Activated CD8-positive, alpha-beta T cell treated with anti-CD3 and anti-CD28 coated beads, Interleukin-2, amount 10 ng/mL, durations not matched to agents 7 days and 5 days (primary cell): ENCODE results near the gene FRAS1. TPM values are rescaled to one million over a fixed set of nuclear protein-coding genes. Genes with fewer than 3 reads are reported as not detected.

ENCODE experiments used
- ATAC-seq: fragments of 150-1000 bp; cut with Tn5 transposase; one replicate; pipeline ENCODE4 v1.10.0; 2021; ENCODE audit warnings: moderate library complexity
- CTCF ChIA-PET: fragments of 350-600 bp; sonication (Branson Sonifier 250); formaldehyde crosslinking; loops from one replicate; lab custom pipeline; 2021; ENCODE audit warnings: antibody characterized with exemption; lab: Charles Lee
- POLR2A ChIA-PET: fragments of 350-600 bp; sonication (Branson Sonifier 250); formaldehyde crosslinking; loops from one replicate; lab custom pipeline; 2021; ENCODE audit warnings: antibody characterized with exemption; lab: Charles Lee
- DNase-seq: peaks from one replicate; pipeline ENCODE4 v3.0.0-alpha.2; 2020
- H3K27ac Mint-ChIP-seq: one replicate; pipeline ENCODE4 v1.8.0; 2021; ENCODE audit warnings: mild to moderate bottlenecking, mixed read lengths
- H3K27me3 Mint-ChIP-seq: one replicate; pipeline ENCODE4 v1.8.0; 2021; ENCODE audit warnings: low read depth, mixed read lengths
- H3K36me3 Mint-ChIP-seq: one replicate; pipeline ENCODE4 v1.8.0; 2021; ENCODE audit warnings: low read depth, mixed read lengths
- H3K4me1 Mint-ChIP-seq: one replicate; pipeline ENCODE4 v1.8.0; 2021; ENCODE audit warnings: low read depth, mixed read lengths
- H3K4me3 Mint-ChIP-seq: one replicate; pipeline ENCODE4 v1.8.0; 2021; ENCODE audit warnings: mild to moderate bottlenecking, mixed read lengths
- H3K9me3 Mint-ChIP-seq: one replicate; pipeline ENCODE4 v1.8.0; 2022; ENCODE audit warnings: mixed read lengths; ENCODE audit not compliant: insufficient read depth
- total RNA-seq, 2 experiments: library from RNA; stranded (reverse); gene quantifications; one replicate each; pipeline ENCODE4 v1.2.3, GENCODE V29; 2021

Gene FRAS1
- total RNA-seq, 2 experiments from 2014 or later: 0.08 TPM; not detected in 1

DNA sequence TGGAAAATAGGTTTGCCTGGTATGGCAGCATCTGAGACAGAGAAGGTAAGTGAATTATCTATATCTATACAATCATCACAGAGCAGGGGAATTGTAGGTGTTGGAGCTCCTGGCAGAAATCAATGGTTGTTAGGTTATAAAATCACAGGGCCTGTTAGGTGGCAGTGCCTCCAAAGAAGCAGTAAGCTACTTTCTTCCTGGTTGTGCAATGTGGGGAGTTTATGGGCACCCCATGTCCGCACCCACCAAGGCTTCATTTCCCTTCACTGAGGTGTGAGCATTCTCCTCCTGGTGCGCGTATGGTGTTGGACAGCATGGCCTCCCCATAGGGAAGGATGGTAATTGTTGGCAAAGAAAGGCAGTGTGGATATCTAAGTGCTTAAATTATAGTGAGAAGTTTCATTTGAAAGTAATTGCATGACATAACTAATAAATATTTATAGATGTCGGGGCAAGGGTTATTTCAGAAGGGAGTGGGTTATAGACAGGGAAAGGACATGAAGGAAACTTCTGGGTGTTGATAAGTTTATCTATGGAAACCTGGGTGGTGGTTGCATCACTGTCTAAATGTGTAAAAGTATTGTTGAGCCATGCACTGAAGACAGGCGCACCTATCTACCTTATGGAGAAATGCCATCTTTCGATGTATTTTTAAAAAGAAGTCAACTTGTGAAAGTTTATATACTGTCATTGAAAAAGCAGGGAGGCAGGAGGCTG, 153.7 kb downstream of the FRAS1 start:
- no peak for ATAC-seq
- ChIA-PET CTCF (no interaction called here), POLR2A (no interaction called here)
- no peak overlapping the region for H3K27ac Mint-ChIP-seq
- peaks cover 2% of the 10 kb centered on the region for H3K27me3 Mint-ChIP-seq
- no peak for DNase-seq
- H3K9me3 Mint-ChIP-seq: no peaks in the 10 kb centered on the region
- no peaks in the 10 kb centered on the region for H3K36me3 Mint-ChIP-seq
- no peaks in the 10 kb centered on the region for H3K4me1 Mint-ChIP-seq
- H3K4me3 Mint-ChIP-seq: no peak overlapping the region

DNA sequence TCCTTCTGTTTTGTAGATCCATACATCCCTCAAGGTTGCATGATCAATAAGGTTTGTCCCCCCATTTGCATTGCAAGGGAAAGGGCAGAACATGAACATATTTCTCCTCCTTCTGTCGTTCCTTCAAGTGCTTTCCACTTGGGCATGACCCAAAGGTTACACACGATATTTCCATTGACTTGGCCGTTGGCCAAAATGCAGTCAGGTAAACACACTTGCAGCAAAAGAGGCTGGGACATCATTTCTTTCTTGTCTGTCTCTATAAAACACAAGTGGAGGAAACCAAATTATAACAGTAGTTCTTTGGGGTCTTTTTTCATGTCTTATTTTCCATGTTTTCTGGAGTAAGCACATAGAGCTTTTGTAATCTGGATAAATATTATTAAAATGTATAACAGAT, 156.1 kb downstream of the FRAS1 start:
- Mint-ChIP-seq H3K36me3 (no peaks in the 10 kb centered on the region), H3K27me3 (peaks cover 4% of the 10 kb centered on the region), H3K27ac (no peak overlapping the region), H3K4me3 (no peak overlapping the region), H3K4me1 (no peaks in the 10 kb centered on the region), H3K9me3 (no peaks in the 10 kb centered on the region)
- ChIA-PET CTCF (no interaction called here), POLR2A (no interaction called here)
- DNase-seq (no peak), ATAC-seq (no peak)

DNA sequence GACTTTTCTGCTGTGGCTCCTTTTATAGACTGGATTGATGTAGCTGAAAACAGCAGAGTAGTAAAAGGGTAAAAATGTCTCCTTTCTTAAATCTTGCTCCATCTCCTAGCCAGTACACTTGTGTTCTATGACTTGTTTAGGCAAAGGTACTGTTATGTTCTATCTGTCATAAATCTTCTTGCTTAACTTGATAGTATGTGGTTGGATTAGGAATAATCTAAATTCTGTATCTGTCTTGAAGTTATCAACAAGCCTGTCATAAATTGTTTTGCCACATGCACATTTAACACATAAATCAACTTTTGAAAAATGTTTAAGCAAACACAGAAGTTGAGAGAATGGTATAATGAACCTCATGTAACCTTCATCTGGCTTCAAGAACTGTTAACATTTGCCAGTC, 157.0 kb downstream of the FRAS1 start:
- no peak for ATAC-seq
- ChIA-PET CTCF (no interaction called here), POLR2A (no interaction called here)
- Mint-ChIP-seq H3K4me3 (no peak overlapping the region), H3K27me3 (peaks cover 4% of the 10 kb centered on the region), H3K36me3 (no peaks in the 10 kb centered on the region), H3K9me3 (no peaks in the 10 kb centered on the region), H3K27ac (no peak overlapping the region), H3K4me1 (no peaks in the 10 kb centered on the region)
- no peak for DNase-seq

DNA sequence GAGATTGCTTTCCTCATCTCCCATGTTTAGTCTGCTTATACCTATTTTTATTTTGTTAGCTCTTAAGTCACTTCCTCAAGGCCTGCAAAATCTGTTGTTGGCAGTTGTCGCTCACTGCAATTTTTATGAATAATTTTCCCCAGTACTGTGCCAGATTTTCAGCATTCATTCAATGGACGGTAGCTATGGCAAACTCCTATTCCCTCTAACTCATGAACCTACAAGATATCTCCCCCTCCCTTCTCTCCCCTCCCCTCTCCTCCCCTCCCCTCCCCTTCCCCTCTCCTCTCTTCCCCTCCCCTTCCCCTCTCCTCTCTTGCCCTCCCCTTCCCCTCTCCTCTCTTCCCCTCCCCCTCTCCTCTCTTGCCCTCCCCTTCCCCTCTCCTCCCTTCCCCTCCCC, 160.4 kb downstream of the FRAS1 start:
- H3K4me3 Mint-ChIP-seq: no peak overlapping the region
- peaks cover 4% of the 10 kb centered on the region for H3K27me3 Mint-ChIP-seq
- no peaks in the 10 kb centered on the region for H3K4me1 Mint-ChIP-seq
- POLR2A ChIA-PET: no interaction called here
- H3K9me3 Mint-ChIP-seq: no peaks in the 10 kb centered on the region
- CTCF ChIA-PET: no interaction called here
- DNase-seq (no peak), ATAC-seq (no peak)
- no peaks in the 10 kb centered on the region for H3K36me3 Mint-ChIP-seq
- no peak overlapping the region for H3K27ac Mint-ChIP-seq

DNA sequence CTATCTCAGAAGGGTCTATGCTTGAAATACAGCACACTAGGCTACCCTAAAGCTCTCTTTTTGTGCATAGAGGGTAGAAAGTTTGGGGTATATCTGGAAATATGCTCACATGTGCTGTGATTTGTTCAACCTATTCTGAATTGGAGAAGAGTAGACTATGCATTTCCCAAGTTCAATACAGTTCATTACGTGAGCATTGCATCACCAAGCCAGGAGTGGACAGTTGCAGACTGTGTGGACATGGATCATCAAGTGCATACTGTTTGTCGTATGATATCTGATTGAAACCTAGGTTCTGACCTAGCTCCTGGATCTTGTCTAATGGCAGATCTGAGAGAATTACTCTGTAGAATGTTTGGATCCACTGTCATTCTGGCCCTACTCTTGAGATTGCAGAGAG, 161.1 kb downstream of the FRAS1 start:
- Mint-ChIP-seq H3K4me1 (no peaks in the 10 kb centered on the region), H3K36me3 (no peaks in the 10 kb centered on the region), H3K4me3 (no peak overlapping the region), H3K27ac (no peak overlapping the region), H3K9me3 (no peaks in the 10 kb centered on the region), H3K27me3 (peaks cover 4% of the 10 kb centered on the region)
- DNase-seq: no peak
- POLR2A ChIA-PET: no interaction called here
- ATAC-seq: no peak
- CTCF ChIA-PET: no interaction called here

DNA sequence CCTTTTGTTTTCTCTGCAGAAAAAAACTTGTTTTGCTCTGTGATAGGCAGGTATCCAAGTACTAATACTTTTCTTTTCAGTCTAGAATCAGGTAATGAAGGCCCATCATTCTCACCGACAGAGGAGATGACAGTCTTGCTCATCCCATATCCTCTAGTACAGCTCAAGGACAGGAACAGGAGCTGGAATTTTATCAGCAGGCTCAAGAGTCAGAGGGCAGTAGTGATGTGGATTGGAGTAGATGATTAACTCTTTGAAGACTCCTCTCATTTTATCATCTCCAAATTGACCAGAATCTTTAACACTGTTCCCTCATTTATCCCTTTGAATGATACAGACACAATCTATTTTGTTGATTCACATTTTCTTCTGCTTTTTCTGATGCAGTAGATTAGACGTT, 162.7 kb downstream of the FRAS1 start:
- DNase-seq (no peak), ATAC-seq (no peak)
- H3K4me1 Mint-ChIP-seq: no peaks in the 10 kb centered on the region
- no peaks in the 10 kb centered on the region for H3K36me3 Mint-ChIP-seq
- CTCF ChIA-PET: no interaction called here
- H3K27ac Mint-ChIP-seq: no peak overlapping the region
- no peak overlapping the region for H3K4me3 Mint-ChIP-seq
- no peaks in the 10 kb centered on the region for H3K9me3 Mint-ChIP-seq
- H3K27me3 Mint-ChIP-seq: peaks cover 6% of the 10 kb centered on the region
- POLR2A ChIA-PET: no interaction called here

- no peak overlapping the region for H3K27ac Mint-ChIP-seq
- peaks cover 6% of the 10 kb centered on the region for H3K27me3 Mint-ChIP-seq
- ChIA-PET POLR2A (no interaction called here), CTCF (no interaction called here)
- no peak for ATAC-seq
- no peak for DNase-seq
- H3K4me3 Mint-ChIP-seq: no peak overlapping the region
- no peaks in the 10 kb centered on the region for H3K4me1 Mint-ChIP-seq
- no peaks in the 10 kb centered on the region for H3K9me3 Mint-ChIP-seq
- H3K36me3 Mint-ChIP-seq: no peaks in the 10 kb centered on the region
Observed at GRCh38 chr4:78220283-78220682, 163.2 kb downstream of the FRAS1 start.

- no peaks in the 10 kb centered on the region for H3K36me3 Mint-ChIP-seq
- H3K9me3 Mint-ChIP-seq: peaks cover 5% of the 10 kb centered on the region
- H3K27me3 Mint-ChIP-seq: peaks cover 2% of the 10 kb centered on the region
- CTCF ChIA-PET: no interaction called here
- no peak overlapping the region for H3K27ac Mint-ChIP-seq
- H3K4me3 Mint-ChIP-seq: no peak overlapping the region
- ATAC-seq (no peak), DNase-seq (no peak)
- no peaks in the 10 kb centered on the region for H3K4me1 Mint-ChIP-seq
- POLR2A ChIA-PET: no interaction called here
Observed at GRCh38 chr4:78222575-78223186, 165.6 kb downstream of the FRAS1 start.

- ChIA-PET CTCF (no interaction called here), POLR2A (no interaction called here)
- Mint-ChIP-seq H3K27me3 (peaks cover 9% of the 10 kb centered on the region), H3K36me3 (no peaks in the 10 kb centered on the region), H3K4me3 (no peak overlapping the region), H3K9me3 (peaks cover 5% of the 10 kb centered on the region), H3K27ac (no peak overlapping the region), H3K4me1 (no peaks in the 10 kb centered on the region)
- no peak for DNase-seq
- ATAC-seq: no peak
Observed at GRCh38 chr4:78225236-78225635, 168.1 kb downstream of the FRAS1 start.

GRCh38 chr4:78226279-78226678, 169.2 kb downstream of the FRAS1 start:
- Mint-ChIP-seq H3K4me3 (no peak overlapping the region), H3K4me1 (no peaks in the 10 kb centered on the region), H3K27me3 (peaks cover 9% of the 10 kb centered on the region), H3K9me3 (peaks cover 5% of the 10 kb centered on the region), H3K36me3 (no peaks in the 10 kb centered on the region), H3K27ac (no peak overlapping the region)
- DNase-seq (no peak), ATAC-seq (no peak)
- CTCF ChIA-PET: no interaction called here
- POLR2A ChIA-PET: no interaction called here

GRCh38 chr4:78227411-78228057, 170.4 kb downstream of the FRAS1 start:
- ChIA-PET CTCF (no interaction called here), POLR2A (no interaction called here)
- no peak overlapping the region for H3K27ac Mint-ChIP-seq
- no peak overlapping the region for H3K4me3 Mint-ChIP-seq
- peaks cover 9% of the 10 kb centered on the region for H3K27me3 Mint-ChIP-seq
- no peak for ATAC-seq
- peaks cover 5% of the 10 kb centered on the region for H3K9me3 Mint-ChIP-seq
- H3K36me3 Mint-ChIP-seq: no peaks in the 10 kb centered on the region
- DNase-seq: no peak
- H3K4me1 Mint-ChIP-seq: no peaks in the 10 kb centered on the region

DNA sequence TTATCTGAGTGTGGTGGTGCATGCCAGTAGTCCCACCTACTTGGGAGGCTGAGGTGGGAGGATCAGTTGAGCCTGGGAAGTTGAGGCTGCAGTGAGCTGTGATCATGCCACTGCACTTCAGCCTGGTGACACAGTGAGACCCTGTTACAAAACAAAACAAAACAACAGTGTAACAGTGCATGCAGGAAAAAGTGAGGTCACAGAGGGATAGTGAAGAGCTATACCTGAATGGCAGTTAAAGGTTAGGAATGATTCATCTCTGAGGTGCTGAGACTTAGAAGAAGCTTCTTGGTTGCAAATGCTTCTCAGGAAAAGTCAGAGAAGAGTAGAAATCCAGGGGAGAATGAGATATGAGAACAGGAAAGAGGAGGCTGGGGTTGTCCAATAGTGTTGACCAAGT, 178.7 kb downstream of the FRAS1 start:
- Mint-ChIP-seq H3K9me3 (no peaks in the 10 kb centered on the region), H3K27ac (no peak overlapping the region), H3K4me3 (no peak overlapping the region), H3K27me3 (peaks cover 7% of the 10 kb centered on the region), H3K4me1 (no peaks in the 10 kb centered on the region), H3K36me3 (no peaks in the 10 kb centered on the region)
- ChIA-PET POLR2A (no interaction called here), CTCF (no interaction called here)
- no peak for DNase-seq
- no peak for ATAC-seq
